Measurements from ENCODE around the gene ARHGAP10. TPM values are rescaled to one million over a fixed set of nuclear protein-coding genes. Genes with fewer than 3 reads are reported as not detected.
A peak's percentile ranks its signal among the peaks of the same experiment; 100 is the strongest.

The ARHGAP10 gene
- total RNA-seq, 1 experiment from 2014 or later, result 9.0 TPM

- ChIA-PET POLR2A (ENCODE audit: unreplicated experiment) (no interaction called here), CTCF (no interaction called here)
- BruUV-seq (replicated peaks), result no TSS peak
- Histone ChIP-seq H4K20me1 (ENCODE audit: low read length) (no peaks in the 10 kb centered on the region), H3K4me3 (ENCODE audit: low read length) (no peak overlapping the region), H3K4me1 (ENCODE audit: insufficient read depth, low read length) (peaks cover 69% of the 10 kb centered on the region), H3K27ac (ENCODE audit: low read length) (no peak overlapping the region), H2AFZ (ENCODE audit: low read length) (no peak overlapping the region), H3K9me3 (ENCODE audit: low read length) (no peaks in the 10 kb centered on the region), H3K27me3 (ENCODE audit: low read length) (no peaks in the 10 kb centered on the region), H3K9me2 (replicated peaks; ENCODE audit: low read length) (no peaks in the 10 kb centered on the region), H3K4me2 (ENCODE audit: low read length) (no peak overlapping the region), H3F3A (ENCODE audit: low read length, unreplicated experiment) (no peaks in the 10 kb centered on the region), H3K79me2 (ENCODE audit: low read length) (peaks cover 51% of the 10 kb centered on the region), H3K36me3 (ENCODE audit: low read depth, low read length) (no peaks in the 10 kb centered on the region), H3K9ac (ENCODE audit: low read length) (no peak overlapping the region)
- DNase-seq (no peak), ATAC-seq (no peak)
- TF ChIP-seq EZH2phosphoT487 (IDR thresholded peaks at IDR 0.05; ENCODE audit: borderline replicate concordance, low read length) (no peak), EZH2 (IDR thresholded peaks at IDR 0.05; ENCODE audit: low read length, unreplicated experiment) (no peak), CTCF (conservative IDR thresholded peaks at IDR 0.05; ENCODE audit: low read depth, low read length) (no peak)
- intact Hi-C loops (cut with micrococcal nuclease), result loop anchor here (10.0 kb wide), 1 partner anchor 46 kb away; no protein-coding TSS in a partner anchor
These were observed 56.9 kb downstream of the ARHGAP10 start for GRCh38 chr4:147788791-147789190.

GRCh38 chr4:147789596-147789995 lies 57.7 kb downstream of the ARHGAP10 start:
- Histone ChIP-seq H3K9me2 (replicated peaks; ENCODE audit: low read length) (no peaks in the 10 kb centered on the region), H3K9me3 (ENCODE audit: low read length) (no peaks in the 10 kb centered on the region), H4K20me1 (ENCODE audit: low read length) (no peaks in the 10 kb centered on the region), H3K4me1 (ENCODE audit: insufficient read depth, low read length) (peaks cover 77% of the 10 kb centered on the region), H3F3A (ENCODE audit: low read length, unreplicated experiment) (no peaks in the 10 kb centered on the region), H2AFZ (ENCODE audit: low read length) (no peak overlapping the region), H3K79me2 (ENCODE audit: low read length) (peaks cover 53% of the 10 kb centered on the region), H3K36me3 (ENCODE audit: low read depth, low read length) (no peaks in the 10 kb centered on the region), H3K27ac (ENCODE audit: low read length) (no peak overlapping the region), H3K4me3 (ENCODE audit: low read length) (no peak overlapping the region), H3K27me3 (ENCODE audit: low read length) (no peaks in the 10 kb centered on the region), H3K9ac (ENCODE audit: low read length) (no peak overlapping the region), H3K4me2 (ENCODE audit: low read length) (0 out of 2 replicates have a peak overlapping the region, but pooled peaks have one; percentile 76)
- no peak for TF ChIP-seq EZH2phosphoT487 (IDR thresholded peaks at IDR 0.05; ENCODE audit: borderline replicate concordance, low read length)
- no peak for TF ChIP-seq CTCF (conservative IDR thresholded peaks at IDR 0.05; ENCODE audit: low read depth, low read length)
- TF ChIP-seq EZH2 (IDR thresholded peaks at IDR 0.05; ENCODE audit: low read length, unreplicated experiment), result no peak
- ChIA-PET POLR2A (ENCODE audit: unreplicated experiment) (no interaction called here), CTCF (interaction anchor here (0.6 kb wide), 1 partner anchor 77 kb away, joined by 3 read pairs; no protein-coding TSS in a partner anchor)
- DNase-seq, result no peak
- no TSS peak for BruUV-seq (replicated peaks)
- ATAC-seq, result no peak
- intact Hi-C loops (cut with micrococcal nuclease), result loop anchor here (10.0 kb wide), 1 partner anchor 45 kb away; no protein-coding TSS in a partner anchor

DNA sequence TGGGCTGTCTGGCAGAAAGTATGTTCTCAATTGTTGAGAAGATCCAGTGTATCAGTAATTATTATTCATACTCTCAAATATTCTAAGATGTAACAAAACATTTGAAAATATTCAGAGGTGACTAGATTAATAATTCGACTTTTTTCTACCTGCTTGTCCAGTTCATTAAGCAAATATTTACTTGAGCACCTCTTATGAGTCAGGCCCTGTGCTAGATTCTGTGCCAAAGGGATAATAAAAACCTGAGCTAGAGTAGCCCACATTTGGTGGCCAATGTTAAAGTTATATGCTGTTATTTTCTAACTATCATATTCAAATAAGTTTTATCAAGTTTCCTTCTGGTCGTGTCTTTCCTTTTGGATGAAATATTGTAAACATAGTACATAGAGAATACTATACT lies 58.5 kb downstream of the ARHGAP10 start:
- H3K36me3 ChIP-seq (ENCODE audit: low read depth, low read length), result no peaks in the 10 kb centered on the region
- peak; percentile 81 for DNase-seq
- ChIA-PET POLR2A (ENCODE audit: unreplicated experiment) (no interaction called here), CTCF (interaction anchor here (0.6 kb wide), 1 partner anchor 76 kb away, joined by 3 read pairs; no protein-coding TSS in a partner anchor)
- BruUV-seq (replicated peaks), result no TSS peak
- ATAC-seq, result peak; percentile 76
- TF ChIP-seq EZH2 (IDR thresholded peaks at IDR 0.05; ENCODE audit: low read length, unreplicated experiment), result no peak
- no peak for TF ChIP-seq EZH2phosphoT487 (IDR thresholded peaks at IDR 0.05; ENCODE audit: borderline replicate concordance, low read length)
- no peak for TF ChIP-seq CTCF (conservative IDR thresholded peaks at IDR 0.05; ENCODE audit: low read depth, low read length)
- peaks cover 61% of the 10 kb centered on the region for H3K79me2 ChIP-seq (ENCODE audit: low read length)
- peak overlapping the region; percentile 76 for H3K4me2 ChIP-seq (ENCODE audit: low read length)
- H3F3A ChIP-seq (ENCODE audit: low read length, unreplicated experiment), result no peaks in the 10 kb centered on the region
- no peaks in the 10 kb centered on the region for H3K9me2 ChIP-seq (replicated peaks; ENCODE audit: low read length)
- peak overlapping the region; percentile 32; the same call in 1 of the 2 replicates for H3K4me3 ChIP-seq (ENCODE audit: low read length)
- intact Hi-C loops (cut with micrococcal nuclease), result no loop called here
- no peaks in the 10 kb centered on the region for H4K20me1 ChIP-seq (ENCODE audit: low read length)
- H3K4me1 ChIP-seq (ENCODE audit: insufficient read depth, low read length), result peaks cover 80% of the 10 kb centered on the region
- H3K9ac ChIP-seq (ENCODE audit: low read length), result no peak overlapping the region
- H2AFZ ChIP-seq (ENCODE audit: low read length), result no peak overlapping the region
- no peaks in the 10 kb centered on the region for H3K9me3 ChIP-seq (ENCODE audit: low read length)
- H3K27ac ChIP-seq (ENCODE audit: low read length), result peak overlapping the region; percentile 57
- H3K27me3 ChIP-seq (ENCODE audit: low read length), result no peaks in the 10 kb centered on the region
